GM18498 (cell line): ENCODE measurements around the gene PPIP5K1.

Source experiments
- ATAC-seq: cut with Tn5 transposase; IDR thresholded peaks from one replicate; pipeline ENCODE4 v1.9.1; 2021; ENCODE audit warnings: mild to moderate bottlenecking, moderate library complexity; ENCODE audit not compliant: unreplicated experiment

The PPIP5K1 gene

DNA sequence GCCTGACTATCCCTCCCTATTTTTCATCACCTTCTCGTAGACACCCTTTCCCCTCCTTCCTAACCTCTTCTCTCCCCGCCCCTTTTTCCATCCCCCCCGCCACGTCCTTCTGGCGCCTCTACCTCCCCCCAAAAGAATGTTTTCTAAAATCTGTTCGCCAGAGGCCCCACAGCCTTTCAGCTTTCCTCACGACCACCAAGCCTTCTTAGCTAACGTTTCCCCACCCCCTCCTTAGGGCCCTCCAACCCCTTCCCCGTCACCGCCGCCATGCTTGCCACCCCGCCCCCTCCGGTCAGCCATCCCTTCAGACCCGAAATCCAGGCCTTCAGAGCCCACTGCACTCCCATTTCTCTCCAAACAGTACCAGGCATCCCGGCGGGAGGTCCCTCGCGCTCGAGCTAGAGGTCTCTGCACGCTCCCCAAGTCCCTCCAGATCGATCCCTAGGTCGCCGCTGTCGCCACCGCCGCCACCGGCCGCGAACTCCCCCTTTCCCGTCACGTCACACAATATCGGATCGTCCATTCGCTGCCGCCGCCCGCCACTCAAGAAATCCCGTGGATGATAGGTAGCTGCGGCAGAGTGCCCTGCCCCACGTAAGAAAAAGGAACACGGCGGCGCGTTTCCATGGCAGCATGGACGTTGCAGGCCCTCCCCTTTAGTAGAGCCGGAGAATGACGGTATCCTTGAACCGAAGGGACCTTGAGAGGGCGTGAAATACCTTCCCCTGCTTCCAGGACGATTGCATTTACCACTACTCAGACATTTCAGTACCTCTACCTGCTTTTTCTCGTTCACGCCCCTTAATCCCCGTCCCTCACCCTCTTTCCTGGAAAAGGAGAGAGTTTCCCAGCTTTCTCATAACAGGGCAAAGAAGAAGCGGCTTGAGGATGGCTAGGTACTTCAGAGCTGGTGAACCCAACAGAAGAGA is 97.1 kb downstream of the PPIP5K1 start, which contains the start of gene TP53BP1:
TSS of gene TP53BP1 (minus strand) at position 484 of the 929 bp plus-strand sequence. CDS start at position 371, 113 bp downstream.
- peak; percentile 98 for ATAC-seq

DNA sequence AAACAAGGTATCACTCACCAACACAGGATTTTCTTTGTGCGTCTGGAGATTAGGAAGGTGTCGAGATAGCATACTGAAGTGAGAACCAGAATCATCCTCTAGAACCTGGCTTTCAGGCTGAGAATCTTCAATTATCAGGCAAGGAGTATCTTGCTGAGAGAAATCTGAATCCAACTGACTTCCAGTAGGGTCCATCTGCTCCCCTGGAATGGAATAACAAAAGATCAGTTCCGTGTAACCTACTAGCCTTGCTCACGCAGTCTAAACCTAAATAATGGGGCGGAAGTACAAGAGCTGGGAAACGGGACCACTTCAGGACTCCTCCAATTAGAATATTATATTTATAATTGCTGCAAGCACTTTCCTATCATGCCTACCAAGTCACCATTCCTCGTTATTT is 97.7 kb downstream of the PPIP5K1 start:
- no peak for ATAC-seq

DNA sequence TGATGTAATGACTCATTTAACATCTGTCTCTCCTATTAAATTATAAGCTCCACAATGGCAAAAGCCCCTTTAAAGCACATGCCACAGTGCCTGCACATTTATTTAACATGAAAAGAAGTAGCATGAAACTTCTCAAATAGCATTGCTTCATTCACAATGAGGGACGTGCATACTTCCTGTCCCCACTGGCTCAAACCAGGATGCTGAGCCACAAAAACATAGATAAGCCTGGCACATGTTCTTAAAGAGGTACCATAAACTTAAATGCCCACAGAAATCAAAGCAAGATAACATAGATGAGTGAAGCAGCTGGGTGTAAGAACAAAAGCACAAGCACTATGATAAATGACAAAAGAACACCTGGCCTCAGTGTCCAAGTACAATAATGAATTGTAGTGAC is 100.8 kb downstream of the PPIP5K1 start:
- ATAC-seq = no peak

DNA sequence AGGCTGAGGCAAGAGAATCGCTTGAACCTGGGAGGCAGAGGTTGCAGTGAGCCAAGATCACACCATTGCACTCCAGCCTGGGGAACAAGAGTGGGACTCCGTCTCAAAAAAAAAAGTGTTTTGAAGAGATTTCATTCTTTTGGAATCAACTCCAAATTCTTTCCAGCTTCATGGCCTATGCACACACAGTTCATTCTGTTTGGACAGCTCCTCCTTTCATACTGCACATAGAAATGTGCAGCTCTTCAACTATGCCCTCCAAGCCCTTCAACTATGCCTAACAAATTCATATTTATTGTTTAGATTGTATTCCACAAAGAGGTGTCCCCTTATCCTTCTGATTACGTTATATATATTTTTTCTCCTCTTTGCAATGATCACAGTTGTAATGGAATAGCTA is 101.2 kb downstream of the PPIP5K1 start:
- ATAC-seq = no peak

DNA sequence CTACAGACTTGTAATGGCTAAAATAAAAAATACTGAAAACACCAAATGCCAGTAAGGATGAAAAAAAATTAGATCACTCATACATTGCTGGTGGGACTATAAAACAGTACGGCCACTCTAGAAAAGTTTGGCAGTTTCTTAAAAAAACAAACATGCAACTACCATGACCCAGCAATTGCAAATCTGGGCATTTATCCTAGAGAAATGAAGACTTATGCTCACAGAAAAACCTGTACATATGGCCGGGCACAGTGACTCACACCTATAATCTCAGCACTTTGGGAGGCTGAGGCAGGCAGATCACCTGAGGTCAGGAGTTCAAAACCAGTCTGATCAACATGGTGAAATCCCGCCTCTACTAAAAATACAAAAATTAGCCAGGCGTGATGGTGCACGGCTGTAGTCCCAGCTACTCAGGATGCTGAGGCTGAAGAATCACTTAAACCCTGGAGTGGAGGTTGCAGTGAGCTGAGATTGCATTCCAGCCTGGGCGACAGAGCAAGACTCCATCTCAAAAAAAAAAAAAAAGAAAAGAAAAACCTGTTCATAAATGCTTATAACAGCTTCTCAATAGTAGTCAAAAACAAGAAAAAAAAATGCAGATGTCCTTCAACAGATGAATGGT is 102.6 kb downstream of the PPIP5K1 start:
- ATAC-seq = no peak

DNA sequence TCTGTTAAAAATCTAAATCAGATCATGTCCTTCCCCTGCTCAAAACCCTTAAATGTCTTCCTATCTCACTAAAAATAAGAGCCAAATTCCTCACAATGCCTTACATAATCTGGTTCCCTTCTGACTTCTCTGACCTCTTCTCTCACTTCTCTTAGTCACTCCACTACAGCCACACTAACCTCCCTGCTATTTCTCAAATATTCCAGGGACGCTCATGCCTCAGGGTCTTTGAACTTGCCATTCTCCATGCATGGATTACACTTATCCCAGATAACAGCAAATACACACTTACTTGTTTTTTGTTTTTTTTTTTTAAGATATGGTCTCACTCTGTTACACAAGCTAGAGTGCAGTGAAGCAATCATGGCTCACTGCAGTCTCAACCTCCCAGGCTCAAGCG is 105.6 kb downstream of the PPIP5K1 start:
- ATAC-seq = no peak
